K562 (cell line): ENCODE measurements around the gene TMEM271. TPM values are rescaled to one million over a fixed set of nuclear protein-coding genes. Genes with fewer than 3 reads are reported as not detected.

ENCODE experiments used
- ATAC-seq: fragments of 200-7000 bp; cut with Tn5 transposase; 3 replicates; pipeline ENCODE4 v1.9.1; 2020; ENCODE audit warnings: moderate library complexity
- BruUV-seq: library from RNA; stranded (reverse); fragments of 400-500 nt; replicated peaks from 2 replicates; lab custom pipeline; 2021; lab: Mats Ljungman, UMichigan
- CTCF ChIA-PET: fragments of 300-600 bp; formaldehyde crosslinking; extraction: SDS; loops from one replicate; lab custom pipeline; 2021; ENCODE audit warnings: low intra/inter-chr PET ratio; lab: Yijun Ruan, JAX
- POLR2A ChIA-PET: fragments of 300-600, 350-650 bp; sonication (Branson Sonifier 250); formaldehyde crosslinking; extraction: SDS; loops from one replicate; lab custom pipeline; 2021; ENCODE audit warnings: antibody characterized with exemption, inconsistent platforms; lab: Yijun Ruan, JAX
- DNase-seq, 4 experiments: peaks; one replicate each; pipeline versions ENCODE4 v3.0.0 to v3.0.0-alpha.2; 2011 to 2018; ENCODE audit warnings: low spot score in 3 of 4, mixed read lengths in 3 of 4; ENCODE audit errors: extremely low read depth in 1 of 4
- FAIRE-seq: peaks from 2 replicates; lab custom pipeline; 2011; peaks lifted over from hg19 to GRCh38; lab: Jason Lieb, UNC
- H2AFZ ChIP-seq: 2 replicates; pipeline ENCODE4 v1.6.0; 2011; ENCODE audit warnings: low read depth, low read length, control low read depth, inconsistent platforms
- H3K27ac ChIP-seq: fragments of 200-600 bp; 3 replicates; pipeline ENCODE4 v1.8.0; 2011; ENCODE audit warnings: low read depth, mild to moderate bottlenecking, control low read depth, inconsistent platforms, low read length, moderate library complexity, mixed read lengths; ENCODE audit errors: extremely low read depth
- H3K27me3 ChIP-seq, 2 experiments: fragments of 300-600 bp in 1 of 2; 2 replicates in 1 of 2; 3 replicates in 1 of 2; pipeline versions ENCODE4 v1.6.0 to v1.8.0; 2011; ENCODE audit warnings: inconsistent platforms in 2 of 2, low read length in 2 of 2, mild to moderate bottlenecking in 1 of 2, mixed read lengths in 1 of 2, moderate library complexity in 1 of 2; ENCODE audit not compliant: control insufficient read depth in 2 of 2, insufficient read depth in 2 of 2
- H3K36me3 ChIP-seq: fragments of 300-600 bp; 3 replicates; pipeline ENCODE4 v1.8.0; 2011; ENCODE audit warnings: mild to moderate bottlenecking, low read length, inconsistent platforms; ENCODE audit not compliant: control insufficient read depth, insufficient read depth
- H3K4me1 ChIP-seq, 2 experiments: fragments of 200-600 bp in 1 of 2; replicated peaks in 1 of 2; 2 replicates in 1 of 2; 3 replicates in 1 of 2; pipeline versions ENCODE4 v1.5.1 to v1.8.0; 2011; ENCODE audit warnings: inconsistent platforms in 2 of 2, low read length in 2 of 2, mild to moderate bottlenecking in 1 of 2, mixed read lengths in 1 of 2, moderate library complexity in 1 of 2; ENCODE audit not compliant: control insufficient read depth in 2 of 2, insufficient read depth in 2 of 2
- H3K4me2 ChIP-seq: 2 replicates; pipeline ENCODE4 v1.6.1; 2011; ENCODE audit warnings: low read length, control low read depth, inconsistent platforms, mixed read lengths; ENCODE audit not compliant: insufficient read depth
- H3K4me3 ChIP-seq: fragments of 200-600 bp; sonication (generic), shearing (Covaris generic); 2 replicates; pipeline ENCODE4 v1.5.1; 2016; ENCODE audit warnings: control low read depth, inconsistent platforms
- H3K79me2 ChIP-seq: fragments of 200-600 bp; 3 replicates; pipeline ENCODE4 v1.8.0; 2011; ENCODE audit warnings: low read length, inconsistent platforms; ENCODE audit not compliant: control insufficient read depth, insufficient read depth
- H3K9ac ChIP-seq, 2 experiments: 2 replicates each; pipeline versions ENCODE4 v1.6.0 to v1.6.1; 2011; ENCODE audit warnings: low read depth in 2 of 2, low read length in 2 of 2, control low read depth in 1 of 2, inconsistent platforms in 1 of 2, mild to moderate bottlenecking in 1 of 2, mixed read lengths in 1 of 2; ENCODE audit not compliant: insufficient read depth in 1 of 2
- H3K9me1 ChIP-seq: one replicate; pipeline ENCODE4 v1.6.0; 2011; ENCODE audit warnings: inconsistent platforms, mild to moderate bottlenecking, low read length, moderate library complexity; ENCODE audit not compliant: control insufficient read depth, insufficient read depth
- H3K9me3 ChIP-seq: replicated peaks from 2 replicates; pipeline ENCODE4 v1.5.1; 2011; ENCODE audit warnings: low read depth, low read length, inconsistent platforms; ENCODE audit not compliant: control insufficient read depth, insufficient read depth
- H4K20me1 ChIP-seq: replicated peaks from 2 replicates; pipeline ENCODE4 v1.6.1; 2011; ENCODE audit warnings: low read length, inconsistent platforms, mixed read lengths; ENCODE audit not compliant: control insufficient read depth, insufficient read depth
- CHD2 ChIP-seq: IDR thresholded peaks from 2 replicates; pipeline ENCODE4 v1.6.1; 2011; ENCODE audit warnings: low read depth, low read length
- GATAD2A ChIP-seq: fragments of 450-650 bp; IDR thresholded peaks from 2 replicates; pipeline ENCODE4 v1.6.1; 2017
- MXI1 ChIP-seq: IDR thresholded peaks from 2 replicates; pipeline ENCODE4 v1.6.1; 2011; ENCODE audit warnings: low read depth, mild to moderate bottlenecking, improper control_type of control experiment, low read length
- PTRF ChIP-seq: fragments of 450-650 bp; IDR thresholded peaks from 2 replicates; pipeline ENCODE4 v1.6.1; 2016; ENCODE audit warnings: mild to moderate bottlenecking, missing genetic modification characterization, missing compliant biosample characterization
- SIX5 ChIP-seq, 2 experiments: IDR thresholded peaks; 2 replicates each; pipeline ENCODE4 v1.6.1; 2011; ENCODE audit warnings: low read length in 2 of 2, borderline replicate concordance in 1 of 2, low read depth in 1 of 2, mild to moderate bottlenecking in 1 of 2, moderate library complexity in 1 of 2; ENCODE audit not compliant: insufficient read depth in 1 of 2
- XRCC3 ChIP-seq: fragments of 450-650 bp; IDR thresholded peaks from 2 replicates; pipeline ENCODE4 v1.6.1; 2017; ENCODE audit warnings: mild to moderate bottlenecking, moderate library complexity
- ZBTB9 ChIP-seq: fragments of 450-650 bp; formaldehyde crosslinking; IDR thresholded peaks from 2 replicates; pipeline ENCODE4 v1.4.0; 2020; ENCODE audit warnings: mild to moderate bottlenecking, moderate library complexity
- ZNF121 ChIP-seq: sonication (generic); formaldehyde crosslinking; conservative IDR thresholded peaks from 2 replicates; pipeline ENCODE4 v1.8.0; 2022; ENCODE audit warnings: missing genetic modification reagents
- WGBS: fragments of 100-300 bp; shearing (Covaris generic); methylation state at CpG from one replicate; pipeline ENCODE4 v1.1.6; 2016; ENCODE audit warnings: low coverage, mixed read lengths; ENCODE audit not compliant: insufficient coverage; ENCODE audit errors: missing lambda C conversion rate; 5-methylcytosine and 5-hydroxymethylcytosine counted together
- in situ Hi-C: fragments of 300-500 bp; cut with MboI; formaldehyde crosslinking; loops from 4 replicates; pipeline ENCODE4 v1.15.0; 2018; ENCODE audit warnings: inconsistent platforms, mixed read lengths
- intact Hi-C: fragments of 100-400 bp; cut with micrococcal nuclease; formaldehyde crosslinking; loops from 2 replicates; pipeline ENCODE4 v1.14.2; 2022
- polyA plus RNA-seq, 8 experiments: library from polyadenylated mRNA; depleted of rRNA in 4 of 8; stranded (reverse) in 5 of 8; unstranded in 3 of 8; fragments of >200 nt; fragmentation: Nextera tagmentation in 2 of 8; fragmentation: Illumina TruSeq in 1 of 8; extraction: Ambion mirVana in 2 of 8; extraction: Trizol in 1 of 8; gene quantifications; 2 replicates each; pipeline versions ENCODE4 v1.2.1 to v1.2.3, GENCODE V29; 2011 to 2014; ENCODE audit warnings: inconsistent platforms in 1 of 8, missing spikeins in 1 of 8
- total RNA-seq, 7 experiments: library from RNA; depleted of rRNA in 6 of 7; stranded (reverse); fragments of >200 nt in 6 of 7; fragmentation: Illumina TruSeq in 2 of 7; extraction: Trizol in 2 of 7; gene quantifications; 2 replicates each; pipeline versions ENCODE4 v1.2.1 to v1.2.3, GENCODE V29; 2011 to 2021; ENCODE audit warnings: low replicate concordance in 1 of 7

Gene TMEM271
- total and polyA plus RNA-seq, 9 of the 15 experiments (the other 6 are each of a cell fraction or from before 2014, with no cell fraction given): not detected

- no peaks in the 10 kb centered on the region for H3K79me2 ChIP-seq
- H4K20me1 ChIP-seq: no peaks in the 10 kb centered on the region
- no peak overlapping the region for H3K9ac ChIP-seq
- peaks cover 0 to 8% of the 10 kb centered on the region in 2 experiments; a peak in 2 of 5 replicates for H3K4me1 ChIP-seq
- no TSS peak for BruUV-seq
- WGBS: 0% methylated on average over 6 of the region's 6 CpGs
- no peaks in the 10 kb centered on the region for H3K9me1 ChIP-seq
- H2AFZ ChIP-seq: no peak overlapping the region
- ChIA-PET POLR2A (no interaction called here), CTCF (no interaction called here)
- no peak for TF ChIP-seq SIX5 (IDR thresholded peaks at IDR 0.05; ENCODE audit: borderline replicate concordance in 1 of 2, insufficient read depth in 1 of 2, low read depth in 1 of 2, low read length in 2 of 2)
- no peak for TF ChIP-seq PTRF (tag)
- no peak for TF ChIP-seq GATAD2A
- TF ChIP-seq ZBTB9: no peak
- no peak for TF ChIP-seq MXI1
- no peak for TF ChIP-seq CHD2
- no peak for TF ChIP-seq ZNF121 (CRISPR knock-in tag)
- TF ChIP-seq XRCC3: no peak
- 0 out of 2 replicates have a peak, but pooled peaks cover 2% of the 10 kb centered on the region for H3K9me3 ChIP-seq
- ATAC-seq (no peak), FAIRE-seq (no peak), DNase-seq (no peak)
- no peaks in the 10 kb centered on the region for H3K36me3 ChIP-seq
- no peak overlapping the region for H3K27ac ChIP-seq
- in situ Hi-C loops: no loop called here
- no peak overlapping the region for H3K4me3 ChIP-seq
- H3K4me2 ChIP-seq: no peak overlapping the region
- intact Hi-C loops: no loop called here
- peaks cover 0 to 39% of the 10 kb centered on the region in 2 experiments; a peak in 2 of 5 replicates for H3K27me3 ChIP-seq
These were observed 3.5 kb downstream of the TMEM271 start for GRCh38 chr4:572594-572993.
